Hypothalamus (tissue), 51 donors: Measurements from ENCODE around the gene NHLH1.
"Not testable (repeated sequence)": the region's sequence is repeated elsewhere in the genome, so short reads cannot be mapped to it uniquely, and the experiment has no call there.

Experiments
- DNase-seq, 51 donors: peaks; one replicate each; lab custom pipeline; 2025; lab: John Stamatoyannopoulos, UW

The NHLH1 gene

DNA sequence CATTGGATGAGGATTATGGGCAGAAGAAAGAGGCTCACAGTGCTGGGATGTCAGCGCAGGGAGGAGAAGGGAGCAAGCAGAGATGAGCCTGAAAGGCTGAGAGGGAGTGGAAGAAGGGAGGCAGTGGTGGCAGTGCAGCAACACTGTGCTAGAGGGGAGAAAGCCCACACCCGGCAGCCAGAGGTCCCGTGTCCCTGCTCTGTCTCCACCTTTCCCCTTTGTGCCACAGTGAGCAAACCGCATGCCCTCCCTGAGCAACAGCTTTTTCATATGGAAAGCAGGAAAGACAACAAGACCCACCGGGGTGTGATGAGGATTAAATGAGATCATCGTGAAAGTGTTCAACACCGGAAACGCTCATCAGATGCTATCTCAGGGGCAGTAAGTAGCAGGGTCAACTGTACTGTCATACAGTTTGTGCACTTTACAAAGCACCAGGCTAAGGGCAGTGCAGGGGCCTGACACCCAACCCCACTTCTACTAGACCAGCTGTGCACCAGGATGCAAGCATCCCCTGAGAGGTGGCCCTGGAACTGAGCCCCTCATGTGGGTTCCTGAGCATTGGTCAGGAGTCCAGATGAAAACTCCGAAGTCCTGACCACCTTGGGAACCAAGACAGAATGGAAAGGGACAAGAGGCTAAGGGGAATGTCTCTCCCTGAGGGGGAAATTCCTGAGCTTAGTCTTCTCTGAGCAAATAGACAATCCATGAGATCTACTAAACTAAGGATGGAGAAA, 9.1 kb downstream of the NHLH1 start:
- DNase-seq, result peak in 14 of 51 donors; percentile 9 to 79 (median 34)

DNA sequence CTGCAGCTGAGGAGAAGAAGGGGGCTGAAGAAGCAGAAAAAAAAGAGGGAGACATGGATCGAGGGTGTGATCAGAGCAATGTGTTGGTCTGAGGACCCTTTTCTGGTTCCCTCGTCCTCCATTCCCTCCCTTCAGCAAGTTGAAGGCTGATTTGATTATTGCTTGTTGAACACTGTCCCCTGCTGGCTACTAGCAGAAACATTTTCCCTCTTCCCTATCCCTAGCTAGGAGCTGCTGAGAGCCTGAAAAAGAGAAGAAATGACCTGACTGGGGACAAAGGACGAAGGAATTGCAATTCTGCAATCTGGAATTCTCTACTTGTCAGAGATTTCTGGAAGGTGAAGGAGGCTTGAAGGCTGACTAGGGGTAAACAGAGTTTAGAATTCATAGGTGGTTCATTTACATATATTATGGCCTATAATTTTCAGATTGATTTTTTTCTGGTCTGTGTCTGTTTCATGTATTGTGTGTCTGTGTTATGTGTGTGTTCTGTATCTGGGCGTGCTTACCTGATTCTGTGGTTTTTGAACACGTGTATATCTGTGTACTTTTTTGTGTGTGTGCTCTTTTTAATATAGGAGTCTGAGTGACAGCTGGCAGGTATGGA, 9.8 kb downstream of the NHLH1 start:
- DNase-seq, result peak in 24 of 51 donors; percentile 6 to 77 (median 31)

DNA sequence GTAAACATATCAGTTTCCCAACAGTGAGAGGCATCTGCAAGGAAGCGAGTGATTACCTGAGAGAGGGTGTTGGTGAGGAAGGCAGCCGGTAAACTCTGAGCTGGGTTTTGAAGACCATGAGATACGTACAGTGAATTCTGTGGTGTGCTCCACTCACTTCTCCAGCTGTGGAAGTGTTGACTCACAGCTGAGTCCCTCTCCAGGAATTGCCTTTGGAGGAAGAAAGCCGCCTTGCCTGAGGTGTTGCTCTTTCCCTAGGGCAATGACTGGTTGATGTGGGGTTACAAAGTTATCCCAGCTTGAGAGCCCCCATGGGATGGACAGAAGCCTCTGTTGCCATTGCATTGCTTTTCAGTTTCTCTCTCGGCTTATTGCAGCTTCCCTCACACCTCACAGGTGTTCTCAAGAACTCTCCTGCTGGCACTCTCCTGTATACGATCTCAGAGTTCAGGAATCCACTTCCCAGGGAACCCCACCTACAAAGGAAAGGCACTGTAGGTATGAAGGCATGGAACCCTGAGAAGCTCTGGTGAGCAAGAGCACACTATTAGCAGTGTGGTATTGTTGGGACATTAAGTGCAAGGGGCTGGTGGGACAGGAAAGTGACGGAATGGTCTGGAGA, 10.8 kb downstream of the NHLH1 start:
- no peak for DNase-seq

DNA sequence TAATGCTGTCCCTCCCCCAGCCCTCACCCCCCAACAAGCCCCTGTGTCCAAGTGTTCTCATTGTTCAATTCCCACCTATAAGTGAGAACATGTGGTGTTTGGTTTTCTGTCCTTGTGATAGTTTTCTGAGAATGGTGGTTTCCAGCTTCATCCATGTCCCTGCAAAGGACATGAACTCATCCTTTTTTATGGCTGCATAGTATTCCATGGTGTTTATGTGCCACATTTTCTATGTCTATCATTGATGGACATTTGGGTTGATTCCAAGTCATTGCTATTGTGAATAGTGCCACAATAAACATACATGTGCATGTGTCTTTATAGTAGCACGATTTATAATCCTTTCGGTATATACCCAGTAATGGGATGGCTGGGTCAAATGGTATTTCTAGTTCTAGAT, 17.9 kb downstream of the NHLH1 start:
- DNase-seq, result not testable (repeated sequence)

DNA sequence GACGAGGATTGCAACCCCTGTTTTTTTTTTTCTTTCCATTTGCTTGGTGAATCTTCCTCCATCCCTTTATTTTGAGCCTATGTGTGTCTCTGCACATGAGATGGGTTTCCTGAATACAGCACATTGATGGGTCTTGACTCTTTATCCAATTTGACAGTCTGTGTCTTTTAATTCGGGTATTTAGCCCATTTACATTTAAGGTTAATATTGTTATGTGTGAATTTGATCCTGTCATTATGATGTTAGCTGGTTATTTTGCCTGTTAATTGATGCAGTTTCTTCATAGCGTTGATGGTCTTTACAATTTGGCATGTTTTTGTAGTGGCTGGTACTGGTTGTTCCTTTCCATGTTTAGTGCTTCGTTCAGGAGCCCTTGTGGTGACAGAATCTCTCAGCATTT, 21.5 kb downstream of the NHLH1 start:
- DNase-seq, result not testable (repeated sequence)

DNA sequence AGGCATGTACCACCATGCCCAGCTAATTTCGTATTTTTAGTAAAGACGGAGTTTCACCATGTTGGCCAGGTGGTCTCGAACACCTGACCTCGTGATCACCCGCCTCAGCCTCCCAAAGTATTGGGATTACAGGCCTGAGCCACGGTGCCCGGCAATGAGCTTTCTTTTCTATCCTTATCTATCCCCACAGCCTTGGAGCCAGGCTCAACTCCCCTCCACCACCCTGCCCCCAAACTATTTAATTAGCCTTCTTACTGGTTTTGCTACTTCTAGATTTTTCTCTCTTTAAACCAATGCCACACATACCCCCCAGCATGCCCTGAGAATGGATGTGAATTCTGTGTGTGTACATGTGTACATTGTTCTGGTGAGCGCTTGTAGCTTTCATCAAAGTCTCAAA, 27.8 kb downstream of the NHLH1 start:
- no peak for DNase-seq

DNA sequence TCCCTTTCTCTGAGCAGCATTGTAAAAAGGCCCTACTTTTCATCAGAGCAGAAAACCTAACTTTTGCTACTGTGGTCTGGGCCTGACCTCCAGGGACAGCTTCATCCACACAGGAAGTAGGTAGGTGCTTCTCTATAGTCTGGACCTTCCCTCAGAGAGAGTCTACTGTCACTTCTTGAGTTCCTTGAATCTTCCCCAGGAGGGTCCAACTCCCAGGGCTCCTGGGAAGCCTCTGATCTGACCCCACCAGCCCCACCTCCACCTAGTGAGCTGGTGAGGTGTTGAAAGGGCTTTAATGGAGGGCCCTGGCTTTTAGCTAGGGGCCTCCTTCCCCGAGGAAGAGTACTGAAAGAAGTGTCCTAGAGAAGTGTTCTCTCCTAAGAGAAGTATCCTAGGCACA, 30.8 kb downstream of the NHLH1 start:
- no peak for DNase-seq

DNA sequence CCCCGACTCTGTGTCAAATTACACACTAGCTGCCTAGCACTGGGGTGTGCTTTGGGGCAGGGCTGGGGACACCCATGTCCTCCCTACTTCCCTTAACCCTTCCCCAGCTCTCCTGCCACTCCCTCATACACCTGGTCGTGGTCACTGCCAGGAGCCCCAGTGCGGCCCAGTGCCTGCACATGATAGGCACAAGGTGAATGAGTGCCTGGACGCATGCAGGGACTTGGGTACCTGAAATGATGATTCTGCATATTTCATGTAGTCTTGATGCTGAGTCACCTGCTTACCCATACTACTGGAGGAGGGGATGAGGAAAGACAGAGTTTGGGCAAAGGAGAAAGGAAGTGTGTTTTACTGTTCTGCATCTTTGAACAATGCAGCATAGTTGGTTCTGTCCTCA, 32.0 kb downstream of the NHLH1 start:
- no peak for DNase-seq

DNA sequence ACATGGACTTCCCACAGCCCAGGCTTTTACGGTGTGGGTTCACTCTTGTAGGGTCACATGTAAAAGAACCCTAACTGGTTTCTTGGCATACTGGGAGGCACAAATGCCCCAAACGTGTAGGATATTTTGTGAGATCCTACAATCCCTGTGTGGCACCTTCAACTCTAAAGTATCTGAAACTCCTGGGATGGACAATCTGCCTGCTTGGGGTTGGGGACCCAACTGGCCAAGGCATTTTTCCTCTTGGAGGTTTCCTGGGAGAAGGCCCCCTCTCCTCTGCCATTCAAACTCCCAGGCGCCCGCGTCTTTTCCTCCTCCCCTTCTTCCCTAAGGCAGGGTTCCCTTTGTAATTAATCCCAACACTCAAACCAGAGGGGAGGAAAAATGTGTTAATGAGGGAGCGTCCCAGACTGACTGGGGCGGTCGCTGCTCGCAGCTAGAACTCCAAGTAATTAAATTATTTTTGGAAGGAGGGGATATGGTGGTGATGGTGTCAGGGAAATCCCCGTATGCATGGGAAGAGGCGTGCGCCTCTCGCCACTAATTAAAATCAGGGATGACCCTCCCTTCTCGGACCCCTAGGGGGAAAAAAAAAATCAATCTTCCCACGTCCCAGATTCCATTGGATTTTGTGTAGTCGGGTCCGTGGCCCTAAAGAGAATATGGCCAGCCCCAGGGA, 32.8 kb downstream of the NHLH1 start:
- DNase-seq, result no peak

DNA sequence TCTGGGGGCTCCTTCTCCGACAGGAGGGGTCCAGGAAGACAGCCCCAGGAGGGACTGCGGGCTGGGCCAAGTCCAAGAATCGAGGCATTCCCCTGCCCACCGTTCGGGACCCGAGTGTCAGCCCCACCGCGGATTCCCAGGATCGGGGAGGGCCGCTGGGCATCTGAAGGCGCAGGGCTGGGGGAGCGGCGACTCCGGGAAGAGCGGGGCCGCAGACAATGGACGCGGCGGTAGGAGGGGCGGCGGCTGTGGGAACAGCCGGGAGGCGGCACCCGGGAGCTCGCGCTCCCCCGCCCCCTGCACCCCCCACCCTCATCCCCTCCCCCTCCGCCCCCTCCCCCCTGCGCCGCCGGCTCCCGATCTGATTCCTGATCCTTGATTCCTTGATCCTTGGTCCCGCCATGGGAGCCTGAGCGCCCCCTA, 33.4 kb downstream of the NHLH1 start, which contains the start of gene VANGL2:
Gene VANGL2 (plus strand): TSS at position 342 of the 423 bp plus-strand sequence. CDS start 15,274 bp downstream, outside the sequence.
- peak in 46 of 51 donors; percentile 22 to 84 (median 70) for DNase-seq

DNA sequence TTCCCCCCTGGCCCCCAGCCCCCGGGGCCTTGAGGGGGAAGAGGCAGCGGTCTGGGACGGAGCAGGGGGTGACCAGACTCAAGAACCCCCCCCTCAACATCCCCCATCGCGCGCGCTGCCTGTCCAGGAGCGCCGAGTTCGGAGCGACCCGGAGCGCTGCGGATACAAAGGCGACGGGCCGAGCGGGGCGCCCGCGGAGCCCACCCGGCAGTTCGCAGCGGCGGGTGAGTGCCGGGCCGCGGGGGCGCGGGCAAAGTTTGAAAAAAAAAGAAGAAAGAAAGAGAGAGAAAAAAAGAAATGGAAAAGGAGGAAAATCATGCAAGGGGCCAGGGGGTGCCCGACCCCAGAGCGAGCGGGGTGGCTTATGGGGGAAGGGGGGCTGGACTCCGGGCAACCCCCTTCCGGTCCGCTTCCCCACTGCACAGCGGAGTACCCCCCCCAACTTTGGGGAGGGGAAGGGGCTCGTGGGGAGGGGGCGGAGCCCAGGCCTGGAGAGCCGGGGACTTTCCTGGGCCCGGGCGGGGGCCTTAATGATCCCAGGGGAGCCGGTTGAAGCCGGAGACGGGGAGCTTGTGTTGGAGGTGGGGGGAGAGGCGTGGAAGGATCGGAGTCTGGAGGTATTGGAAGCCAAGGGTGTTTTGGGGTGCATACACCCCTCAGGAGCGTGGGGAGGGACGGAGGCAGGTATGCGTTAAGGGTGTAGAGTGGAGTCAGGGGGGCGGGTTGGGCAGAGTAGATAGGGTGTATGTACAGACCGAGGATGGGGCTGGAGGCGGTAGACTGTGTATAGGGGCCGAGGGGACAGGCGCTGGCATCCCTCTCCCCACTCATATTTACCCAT, 34.0 kb downstream of the NHLH1 start:
- peak in 16 of 51 donors; percentile 14 to 63 (median 37) for DNase-seq

DNA sequence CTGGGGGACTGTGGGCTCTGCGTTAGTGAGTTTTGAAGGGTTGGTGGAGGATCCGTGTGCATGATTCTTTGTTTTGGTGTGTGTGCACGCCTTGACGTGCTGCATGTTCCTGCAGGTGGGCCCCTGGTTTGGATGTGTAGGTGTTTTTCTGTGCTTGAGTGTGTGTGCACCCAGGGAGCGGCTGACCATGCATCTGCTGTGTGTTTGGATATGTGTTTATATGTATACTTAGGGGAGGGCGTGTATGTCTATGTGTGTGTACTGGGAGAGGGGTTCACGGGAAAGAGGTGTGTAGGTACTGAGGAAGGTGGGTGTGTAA, 34.6 kb downstream of the NHLH1 start:
- DNase-seq, result peak in 2 of 51 donors; percentile 29 to 37

DNA sequence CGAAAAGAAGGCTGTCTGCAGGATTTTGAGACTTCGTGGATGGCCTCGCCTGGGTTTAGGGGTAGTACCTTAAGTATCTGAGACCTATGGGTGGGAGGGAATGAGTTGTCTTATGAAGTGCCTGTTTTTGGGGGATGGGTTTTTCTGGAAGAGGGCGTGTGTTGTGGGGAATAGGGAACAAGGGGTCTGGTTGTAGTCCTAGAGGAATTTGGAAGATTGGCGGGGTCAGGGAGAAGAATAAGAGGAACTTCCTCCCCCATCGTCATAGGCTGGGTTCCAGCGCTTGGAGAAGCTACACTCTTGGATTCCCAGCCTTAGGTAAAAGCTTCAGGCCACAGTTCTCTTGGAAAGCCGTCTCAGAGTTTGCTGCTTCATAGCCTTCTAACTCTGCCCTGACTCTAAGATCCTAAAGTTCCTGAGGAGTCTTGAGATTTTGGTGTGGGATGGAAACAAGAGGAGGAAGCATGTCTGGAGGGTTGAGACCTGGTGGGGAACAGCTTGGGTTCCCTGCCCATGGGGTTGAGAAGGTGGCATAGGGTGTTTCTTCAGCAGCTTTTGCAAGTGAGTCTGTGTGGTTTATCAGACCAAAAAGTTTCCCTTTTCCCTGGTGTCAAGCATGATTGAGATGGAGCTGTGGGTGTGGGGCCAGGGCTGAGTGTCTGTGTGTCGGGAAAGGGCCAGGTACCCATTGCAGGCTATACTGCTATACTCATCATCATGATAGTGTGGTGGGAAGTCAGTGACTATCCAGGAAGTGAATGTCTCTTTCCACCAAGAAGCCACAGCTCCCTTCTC, 35.3 kb downstream of the NHLH1 start:
- DNase-seq, result no peak

DNA sequence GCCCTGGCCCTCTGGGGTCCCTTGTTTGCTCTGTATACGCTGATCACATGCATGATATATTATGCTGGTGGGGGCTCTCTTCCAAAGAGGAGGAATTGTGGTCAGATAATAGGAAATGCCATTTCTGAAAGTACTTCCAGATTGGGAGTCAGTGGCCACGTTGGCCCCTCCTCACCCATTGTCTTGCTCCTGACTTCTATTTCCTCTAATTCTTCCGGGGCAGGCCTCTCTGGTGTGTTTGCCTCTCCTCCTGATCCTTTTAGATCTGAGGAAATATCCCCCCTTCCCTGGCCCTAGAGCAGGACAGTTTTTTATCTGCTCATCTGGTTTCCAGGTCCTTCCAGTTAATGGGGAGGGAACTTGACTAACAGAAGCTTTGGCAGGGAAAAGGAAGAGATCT, 36.4 kb downstream of the NHLH1 start:
- no peak for DNase-seq

DNA sequence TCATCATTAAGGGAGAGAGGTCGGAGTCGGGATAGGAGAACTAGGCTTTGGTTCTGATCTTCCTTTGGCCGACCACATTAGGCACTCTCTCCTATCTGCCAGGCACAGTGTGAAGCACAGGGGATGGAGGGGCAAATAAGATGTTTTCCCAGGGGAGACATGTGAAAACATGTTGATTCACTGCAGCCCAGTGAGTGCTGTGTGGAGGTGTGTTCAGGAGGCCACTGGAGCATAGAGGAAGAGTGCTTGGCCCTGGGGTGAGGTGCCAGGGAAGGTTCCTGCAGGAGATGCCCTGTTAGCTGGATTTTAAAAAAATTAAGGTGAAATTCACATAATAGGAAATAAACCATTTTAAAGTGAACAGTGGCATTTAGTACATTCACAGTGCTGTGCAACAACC, 37.2 kb downstream of the NHLH1 start:
- DNase-seq, result no peak

DNA sequence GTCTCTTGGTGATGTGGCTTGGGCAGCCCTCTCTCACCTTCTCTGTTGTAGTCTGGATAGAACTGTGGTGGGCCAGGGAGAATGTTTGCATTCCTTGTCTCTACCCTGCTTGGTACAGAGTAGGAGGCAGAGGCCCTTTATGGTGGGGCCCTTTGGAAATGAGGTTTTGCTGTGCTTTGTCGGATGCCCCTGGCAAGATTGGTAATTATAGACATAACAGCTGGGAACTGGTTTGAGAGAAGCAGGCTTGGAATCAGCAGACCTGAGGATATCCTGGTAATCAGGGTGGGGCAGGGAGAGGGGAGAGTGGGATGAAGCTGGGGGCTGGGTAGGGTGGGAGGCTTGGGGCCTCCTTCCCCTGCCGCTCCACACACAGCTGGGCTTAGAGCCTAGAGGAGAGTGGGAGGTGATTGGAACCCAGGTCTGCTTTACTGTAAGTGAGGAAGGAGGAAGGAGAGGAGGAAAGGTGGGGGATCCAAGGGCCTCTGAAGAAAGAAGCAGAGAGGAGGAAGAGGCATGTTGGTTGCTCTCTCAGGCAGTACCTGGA, 38.5 kb downstream of the NHLH1 start:
- no peak for DNase-seq

DNA sequence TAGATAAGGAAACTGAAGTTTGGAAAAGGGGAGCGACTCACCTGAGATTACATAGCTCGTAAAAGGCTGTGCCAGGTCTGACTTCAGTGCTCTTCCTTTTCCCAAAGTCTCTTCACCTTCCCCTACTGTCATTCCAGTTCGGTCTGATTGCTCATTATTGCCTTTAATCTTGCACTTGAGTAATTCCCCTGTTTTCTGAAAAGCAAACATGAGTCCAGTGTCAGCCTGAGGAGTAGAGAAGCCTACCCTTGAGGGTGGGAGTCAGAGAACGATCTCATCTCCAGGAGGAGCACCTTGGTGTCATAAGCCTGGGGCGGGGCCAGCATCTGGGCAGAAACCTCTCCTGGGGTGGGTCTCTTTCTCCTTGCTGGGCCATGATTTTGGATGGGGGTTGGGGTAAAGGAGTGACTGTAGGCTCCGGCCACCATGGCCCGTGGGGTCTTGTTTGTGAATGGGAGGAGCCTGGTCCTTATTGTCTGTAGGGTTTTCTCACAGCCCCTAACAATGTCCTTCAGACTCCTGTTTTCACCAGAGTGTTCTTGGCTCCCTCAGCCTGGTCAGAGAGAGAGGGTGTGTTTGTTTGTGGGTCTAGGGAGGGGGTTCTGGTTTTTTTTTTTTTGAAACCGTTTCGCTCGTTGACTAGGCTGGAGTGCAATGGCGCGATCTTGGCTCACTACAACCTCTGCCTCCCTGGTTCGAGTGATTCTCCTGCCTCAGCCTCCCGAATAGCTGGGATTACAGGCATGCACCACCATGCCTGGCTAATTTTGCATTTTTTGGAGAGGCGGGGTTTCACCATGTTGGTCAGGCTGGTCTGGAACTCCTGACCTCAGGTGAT, 39.5 kb downstream of the NHLH1 start:
- DNase-seq, result no peak
